ENCODE results near the gene LBHD1. TPM values are rescaled to one million over a fixed set of nuclear protein-coding genes. Genes with fewer than 3 reads are reported as not detected.

LBHD1 gene
- 6.1 TPM for total RNA-seq
- long read RNA-seq, partial matches to known transcripts, result 2 of 3 reads
- long read RNA-seq, other reads (novel, unspliced or antisense), result 0 of 3 reads

GRCh38 chr11:62671608-62672389 is at the start of gene LBHD1, which contains the start of gene UQCC3:
TSS of gene LBHD1 (minus strand) at chr11:62672267. CDS start at chr11:62670031, 2,236 bp downstream.
TSS of gene UQCC3 (plus strand) at chr11:62671673. CDS start at chr11:62671746, 73 bp downstream.
- DNase-seq, result peak; percentile 88

GRCh38 chr11:62719302-62719978 is 47.4 kb upstream of the LBHD1 start:
- ATAC-seq (no peak), DNase-seq (no peak)
- intact Hi-C loops (cut with DNase I), result no loop called here
- no peak overlapping the region for H3K4me3 ChIP-seq
- no peak overlapping the region for H3K27ac ChIP-seq
- H3K36me3 ChIP-seq, result peaks cover 99% of the 10 kb centered on the region
- H3K4me1 ChIP-seq, result peaks cover 16% of the 10 kb centered on the region
- no peak for TF ChIP-seq CTCF (IDR thresholded peaks at IDR 0.05)
- H3K27me3 ChIP-seq, result no peaks in the 10 kb centered on the region
- H3K9me3 ChIP-seq, result no peaks in the 10 kb centered on the region

More at GRCh38 chr11:62671608-62672389, at the start of gene LBHD1, which contains the start of gene UQCC3:
- ATAC-seq, result peak; percentile 91
- peaks cover 32% of the 10 kb centered on the region for H3K4me1 ChIP-seq
- H3K27ac ChIP-seq, result peak within 1 kb of the TSS; percentile 89
- H3K9me3 ChIP-seq, result no peaks in the 10 kb centered on the region
- no peaks in the 10 kb centered on the region for H3K27me3 ChIP-seq
- no peak for TF ChIP-seq CTCF (IDR thresholded peaks at IDR 0.05)
- peaks cover 33% of the 10 kb centered on the region for H3K36me3 ChIP-seq
- peak within 1 kb of the TSS; percentile 88 for H3K4me3 ChIP-seq
- intact Hi-C loops (cut with DNase I), result no loop called here

- Histone ChIP-seq H3K36me3 (peaks cover 98% of the 10 kb centered on the region), H3K9me3 (no peaks in the 10 kb centered on the region), H3K4me1 (peaks cover 1% of the 10 kb centered on the region), H3K4me3 (no peak overlapping the region), H3K27ac (no peak overlapping the region), H3K27me3 (no peaks in the 10 kb centered on the region)
- DNase-seq (no peak), ATAC-seq (no peak)
- intact Hi-C loops (cut with DNase I), result no loop called here
- no peak for TF ChIP-seq CTCF (IDR thresholded peaks at IDR 0.05)
These were observed 44.7 kb upstream of the LBHD1 start for GRCh38 chr11:62716816-62717215.

GRCh38 chr11:62716206-62716605 is 44.1 kb upstream of the LBHD1 start:
- peaks cover 98% of the 10 kb centered on the region for H3K36me3 ChIP-seq
- no peak for DNase-seq
- TF ChIP-seq CTCF (IDR thresholded peaks at IDR 0.05), result no peak
- no peak overlapping the region for H3K4me3 ChIP-seq
- intact Hi-C loops (cut with DNase I), result no loop called here
- H3K27ac ChIP-seq, result no peak overlapping the region
- H3K4me1 ChIP-seq, result no peaks in the 10 kb centered on the region
- no peaks in the 10 kb centered on the region for H3K27me3 ChIP-seq
- H3K9me3 ChIP-seq, result no peaks in the 10 kb centered on the region
- ATAC-seq, result no peak

GRCh38 chr11:62715150-62716130 is 43.4 kb upstream of the LBHD1 start:
- H3K27me3 ChIP-seq, result no peaks in the 10 kb centered on the region
- DNase-seq, result no peak
- H3K4me3 ChIP-seq, result no peak overlapping the region
- H3K36me3 ChIP-seq, result peaks cover 98% of the 10 kb centered on the region
- ATAC-seq, result no peak
- H3K9me3 ChIP-seq, result no peaks in the 10 kb centered on the region
- no peak for TF ChIP-seq CTCF (IDR thresholded peaks at IDR 0.05)
- intact Hi-C loops (cut with DNase I), result no loop called here
- H3K4me1 ChIP-seq, result peaks cover 3% of the 10 kb centered on the region
- H3K27ac ChIP-seq, result no peak overlapping the region
